OCI-LY1 (cell line): Measurements from ENCODE around the gene UGT2B7.

ENCODE experiments used
- H2AFZ ChIP-seq: fragments of 200-600 bp; sonication (generic), shearing (Covaris generic); 2 replicates; pipeline ENCODE4 v1.6.0; 2014; ENCODE audit warnings: antibody characterized with exemption, mild to moderate bottlenecking, low read length
- H3F3A ChIP-seq: fragments of 200-600 bp; sonication (generic), shearing (Covaris generic); 2 replicates; pipeline ENCODE4 v1.6.0; 2014; ENCODE audit warnings: mild to moderate bottlenecking, antibody characterized with exemption, low read length, moderate library complexity; ENCODE audit not compliant: insufficient read depth
- H3K27ac ChIP-seq: fragments of 200-600 bp; sonication (generic); 2 replicates; pipeline ENCODE4 v1.5.1; 2014; ENCODE audit warnings: low read length, mixed run types, mild to moderate bottlenecking, low read depth; ENCODE audit not compliant: poor library complexity, severe bottlenecking
- H3K27me3 ChIP-seq: fragments of 200-600 bp; sonication (generic); 2 replicates; pipeline ENCODE4 v1.6.0; 2014; ENCODE audit warnings: antibody characterized with exemption, mild to moderate bottlenecking, low read length, moderate library complexity; ENCODE audit not compliant: insufficient read depth
- H3K36me3 ChIP-seq: fragments of 200-600 bp; sonication (generic); 2 replicates; pipeline ENCODE4 v1.6.1; 2014; ENCODE audit warnings: mild to moderate bottlenecking, antibody characterized with exemption, low read length, moderate library complexity, mixed read lengths; ENCODE audit not compliant: insufficient read depth
- H3K4me1 ChIP-seq: fragments of 200-600 bp; sonication (generic); 2 replicates; pipeline ENCODE4 v1.5.1; 2014; ENCODE audit warnings: mild to moderate bottlenecking, low read length, moderate library complexity; ENCODE audit not compliant: insufficient read depth, severe bottlenecking
- H3K4me2 ChIP-seq: fragments of 200-600 bp; sonication (generic), shearing (Covaris generic); 2 replicates; pipeline ENCODE4 v1.6.1; 2014; ENCODE audit warnings: low read length
- H3K4me3 ChIP-seq: fragments of 200-600 bp; sonication (generic); 2 replicates; pipeline ENCODE4 v1.5.1; 2014; ENCODE audit warnings: low read length, low read depth, mild to moderate bottlenecking, mixed read lengths; ENCODE audit not compliant: poor library complexity, severe bottlenecking
- H3K79me2 ChIP-seq: fragments of 200-600 bp; shearing (Covaris generic); 2 replicates; pipeline ENCODE4 v1.6.1; 2016; ENCODE audit warnings: mixed run types, low read length, mixed read lengths; ENCODE audit not compliant: insufficient read depth
- H3K9ac ChIP-seq: fragments of 200-600 bp; sonication (generic), shearing (Covaris generic); 2 replicates; pipeline ENCODE4 v1.6.1; 2014; ENCODE audit warnings: mild to moderate bottlenecking, low read length, mixed read lengths
- H3K9me2 ChIP-seq: fragments of 200-600 bp; sonication (generic), shearing (Covaris generic); 2 replicates; pipeline ENCODE4 v1.6.1; 2014; ENCODE audit warnings: low read depth, mild to moderate bottlenecking, low read length, mixed read lengths
- H3K9me3 ChIP-seq: fragments of 200-600 bp; shearing (Covaris generic); 2 replicates; pipeline ENCODE4 v1.6.1; 2014; ENCODE audit warnings: low read length, mixed read lengths
- H4K20me1 ChIP-seq: fragments of 200-600 bp; sonication (generic), shearing (Covaris generic); 2 replicates; pipeline ENCODE4 v1.6.0; 2016; ENCODE audit warnings: mild to moderate bottlenecking, low read length; ENCODE audit not compliant: insufficient read depth
- EZH2 ChIP-seq: fragments of 200-600 bp; sonication (generic), shearing (Covaris generic); IDR thresholded peaks from 2 replicates; pipeline ENCODE4 v1.8.0; 2017; ENCODE audit warnings: borderline replicate concordance, mixed run types, mild to moderate bottlenecking, antibody characterized with exemption, low read length, moderate library complexity, mixed read lengths
- TF ChIP-seq, protein P1 (sequence below): fragments of 200-600 bp; sonication (generic), shearing (Covaris generic); IDR thresholded peaks from 2 replicates; pipeline ENCODE4 v1.5.1; 2017; ENCODE audit warnings: mild to moderate bottlenecking, antibody characterized with exemption, low read length, moderate library complexity, mixed read lengths

The UGT2B7 gene

DNA sequence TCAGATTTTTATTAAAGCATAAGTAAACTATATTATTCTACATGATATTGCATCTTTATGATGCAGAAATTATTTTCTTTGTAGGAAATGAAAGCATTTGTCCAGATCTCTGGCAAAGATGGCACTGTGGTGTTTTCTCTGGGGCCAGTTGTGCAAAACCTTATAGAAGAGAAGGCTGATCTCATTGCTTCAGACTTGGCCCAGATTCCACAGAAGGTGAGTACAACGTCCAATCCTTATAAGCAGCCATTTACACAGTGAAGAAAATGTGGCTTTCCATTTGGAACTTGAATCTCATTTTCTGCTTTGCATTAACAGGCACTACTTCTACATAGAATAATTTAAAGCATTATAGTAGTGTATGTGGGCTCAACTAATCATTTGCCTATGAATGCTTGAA lies 6.9 kb upstream of the UGT2B7 start:
- Histone ChIP-seq H2AFZ (no peak overlapping the region), H3K4me3 (no peak overlapping the region), H3K27me3 (no peaks in the 10 kb centered on the region), H3F3A (no peaks in the 10 kb centered on the region), H3K79me2 (no peaks in the 10 kb centered on the region), H3K36me3 (no peaks in the 10 kb centered on the region), H3K9me2 (no peaks in the 10 kb centered on the region), H3K27ac (no peak overlapping the region), H3K9ac (no peak overlapping the region), H3K4me1 (no peaks in the 10 kb centered on the region), H3K4me2 (no peak overlapping the region), H3K9me3 (no peaks in the 10 kb centered on the region), H4K20me1 (no peaks in the 10 kb centered on the region)
- TF ChIP-seq, protein P1, sequence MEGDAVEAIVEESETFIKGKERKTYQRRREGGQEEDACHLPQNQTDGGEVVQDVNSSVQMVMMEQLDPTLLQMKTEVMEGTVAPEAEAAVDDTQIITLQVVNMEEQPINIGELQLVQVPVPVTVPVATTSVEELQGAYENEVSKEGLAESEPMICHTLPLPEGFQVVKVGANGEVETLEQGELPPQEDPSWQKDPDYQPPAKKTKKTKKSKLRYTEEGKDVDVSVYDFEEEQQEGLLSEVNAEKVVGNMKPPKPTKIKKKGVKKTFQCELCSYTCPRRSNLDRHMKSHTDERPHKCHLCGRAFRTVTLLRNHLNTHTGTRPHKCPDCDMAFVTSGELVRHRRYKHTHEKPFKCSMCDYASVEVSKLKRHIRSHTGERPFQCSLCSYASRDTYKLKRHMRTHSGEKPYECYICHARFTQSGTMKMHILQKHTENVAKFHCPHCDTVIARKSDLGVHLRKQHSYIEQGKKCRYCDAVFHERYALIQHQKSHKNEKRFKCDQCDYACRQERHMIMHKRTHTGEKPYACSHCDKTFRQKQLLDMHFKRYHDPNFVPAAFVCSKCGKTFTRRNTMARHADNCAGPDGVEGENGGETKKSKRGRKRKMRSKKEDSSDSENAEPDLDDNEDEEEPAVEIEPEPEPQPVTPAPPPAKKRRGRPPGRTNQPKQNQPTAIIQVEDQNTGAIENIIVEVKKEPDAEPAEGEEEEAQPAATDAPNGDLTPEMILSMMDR: no peak
- no peak for TF ChIP-seq EZH2

DNA sequence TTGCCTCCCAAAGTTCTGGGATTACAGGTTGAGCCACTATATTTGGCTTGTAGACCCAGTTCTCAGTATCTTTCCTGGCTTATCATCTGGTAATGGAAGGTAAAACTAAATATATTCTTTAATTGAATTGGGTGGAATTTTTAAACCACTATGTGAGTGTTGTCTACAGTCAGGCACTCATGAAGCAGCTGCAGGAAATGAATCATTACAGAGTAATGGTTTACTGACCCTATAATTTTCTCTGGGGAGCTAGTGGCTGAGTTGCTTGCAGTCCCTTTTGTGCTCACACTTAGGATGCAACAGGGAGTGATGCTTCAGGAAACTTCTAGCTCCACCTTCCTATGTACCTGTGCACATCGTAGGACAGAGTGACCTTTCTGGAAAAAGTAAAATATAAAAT lies 4.1 kb upstream of the UGT2B7 start:
- H3K27ac ChIP-seq: no peak overlapping the region
- no peaks in the 10 kb centered on the region for H3K9me2 ChIP-seq
- H2AFZ ChIP-seq: no peak overlapping the region
- no peaks in the 10 kb centered on the region for H3K36me3 ChIP-seq
- no peaks in the 10 kb centered on the region for H3K79me2 ChIP-seq
- H3K4me3 ChIP-seq: no peak overlapping the region
- H3K27me3 ChIP-seq: no peaks in the 10 kb centered on the region
- H3K4me2 ChIP-seq: no peak overlapping the region
- no peaks in the 10 kb centered on the region for H3F3A ChIP-seq
- no peaks in the 10 kb centered on the region for H4K20me1 ChIP-seq
- H3K4me1 ChIP-seq: no peaks in the 10 kb centered on the region
- H3K9me3 ChIP-seq: no peaks in the 10 kb centered on the region
- TF ChIP-seq EZH2: no peak
- TF ChIP-seq, protein P1: no peak
- H3K9ac ChIP-seq: no peak overlapping the region

DNA sequence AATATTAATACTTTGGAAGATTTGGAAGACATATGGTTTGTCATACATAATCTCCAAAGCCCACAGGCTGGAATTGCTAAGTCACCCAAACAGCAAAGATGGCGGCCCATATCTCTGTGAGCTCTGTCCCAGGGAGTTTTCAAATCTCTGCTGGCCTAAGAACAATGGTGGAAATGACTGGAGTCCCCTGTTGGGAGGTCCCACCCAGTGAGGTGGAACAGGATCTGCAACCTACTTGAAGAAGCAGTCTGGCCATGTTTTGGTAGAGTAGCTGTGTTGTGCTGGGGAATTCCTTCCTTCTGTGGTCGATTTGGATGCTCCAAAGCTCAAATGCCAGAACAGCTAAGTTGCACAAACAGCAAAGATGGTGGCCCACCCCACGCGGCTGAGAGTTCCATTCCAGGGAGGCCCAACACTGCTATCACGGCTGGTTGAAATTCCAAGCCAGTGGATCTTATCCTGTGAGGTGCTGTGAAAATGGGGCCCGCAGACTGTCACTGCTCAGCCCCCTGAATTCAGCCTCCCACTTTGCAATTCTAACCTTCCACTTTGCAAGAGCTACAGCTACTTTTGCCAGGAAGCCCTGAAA lies 3.2 kb upstream of the UGT2B7 start:
- Histone ChIP-seq H3F3A (no peaks in the 10 kb centered on the region), H3K9ac (no peak overlapping the region), H4K20me1 (no peaks in the 10 kb centered on the region), H3K79me2 (no peaks in the 10 kb centered on the region), H3K36me3 (no peaks in the 10 kb centered on the region), H3K27ac (no peak overlapping the region), H3K4me3 (no peak overlapping the region), H3K9me3 (no peaks in the 10 kb centered on the region), H3K27me3 (no peaks in the 10 kb centered on the region), H3K4me1 (no peaks in the 10 kb centered on the region), H2AFZ (no peak overlapping the region), H3K4me2 (no peak overlapping the region), H3K9me2 (no peaks in the 10 kb centered on the region)
- TF ChIP-seq, protein P1: no peak
- no peak for TF ChIP-seq EZH2
